Hepatocyte (in vitro differentiated cells): ENCODE measurements around the gene TMEM245. TPM values are rescaled to one million over a fixed set of nuclear protein-coding genes. Genes with fewer than 3 reads are reported as not detected.

Experiments
- DNase-seq: peaks from one replicate; pipeline ENCODE4 v3.0.0-alpha.2; 2016; ENCODE audit warnings: low spot score
- H2AFZ ChIP-seq: fragments of 200-600 bp; sonication (generic); 2 replicates; pipeline ENCODE4 v1.6.0; 2016; ENCODE audit warnings: antibody characterized with exemption, mild to moderate bottlenecking
- H3K27ac ChIP-seq: fragments of 200-600 bp; sonication (generic); 2 replicates; pipeline ENCODE4 v1.5.1; 2016; ENCODE audit warnings: mild to moderate bottlenecking
- H3K27me3 ChIP-seq: fragments of 200-600 bp; sonication (generic); 2 replicates; pipeline ENCODE4 v1.6.1; 2016
- H3K36me3 ChIP-seq: fragments of 200-600 bp; sonication (generic); replicated peaks from 2 replicates; pipeline ENCODE4 v1.5.1; 2016; ENCODE audit warnings: low read depth; ENCODE audit not compliant: insufficient read depth
- H3K4me1 ChIP-seq: fragments of 200-600 bp; sonication (generic); 2 replicates; pipeline ENCODE4 v1.5.1; 2016; ENCODE audit warnings: mild to moderate bottlenecking, moderate library complexity; ENCODE audit not compliant: insufficient read depth
- H3K4me2 ChIP-seq: fragments of 200-600 bp; sonication (generic); 2 replicates; pipeline ENCODE4 v1.6.0; 2016
- H3K4me3 ChIP-seq: fragments of 200-600 bp; sonication (generic); 2 replicates; pipeline ENCODE4 v1.5.1; 2016; ENCODE audit warnings: mild to moderate bottlenecking
- H3K79me2 ChIP-seq: fragments of 200-600 bp; sonication (generic); 2 replicates; pipeline ENCODE4 v1.6.0; 2017; ENCODE audit warnings: mild to moderate bottlenecking
- H3K9me2 ChIP-seq: fragments of 200-600 bp; sonication (generic); replicated peaks from 2 replicates; pipeline ENCODE4 v1.6.0; 2017; ENCODE audit warnings: mild to moderate bottlenecking; ENCODE audit not compliant: insufficient read depth
- H3K9me3 ChIP-seq: fragments of 200-600 bp; sonication (generic); 2 replicates; pipeline ENCODE4 v1.5.1; 2016; ENCODE audit warnings: low read depth, mild to moderate bottlenecking
- H4K20me1 ChIP-seq: fragments of 200-600 bp; sonication (generic); 2 replicates; pipeline ENCODE4 v1.6.0; 2016; ENCODE audit warnings: mild to moderate bottlenecking; ENCODE audit not compliant: insufficient read depth, poor library complexity, severe bottlenecking
- EZH2 ChIP-seq: fragments of 200-600 bp; sonication (generic); IDR thresholded peaks from 2 replicates; pipeline ENCODE4 v1.6.1; 2016; ENCODE audit warnings: antibody characterized with exemption, mild to moderate bottlenecking, borderline replicate concordance
- EZH2phosphoT487 ChIP-seq: fragments of 200-600 bp; sonication (generic); IDR thresholded peaks from one replicate; pipeline ENCODE4 v1.6.1; 2018; ENCODE audit warnings: antibody characterized with exemption, mild to moderate bottlenecking, low read depth, moderate library complexity; ENCODE audit not compliant: unreplicated experiment, severe bottlenecking
- WGBS: methylation state at CpG from one replicate; pipeline ENCODE4 v1.1.6; 2016; ENCODE audit warnings: low lambda C conversion rate; ENCODE audit errors: missing lambda C conversion rate; 5-methylcytosine and 5-hydroxymethylcytosine counted together
- polyA plus RNA-seq: library from polyadenylated mRNA; unstranded; fragments of >200 nt; fragmentation: Nextera tagmentation; extraction: Ambion mirVana; gene quantifications from 2 replicates; pipeline ENCODE4 v1.2.1, GENCODE V29; 2016
- total RNA-seq: library from RNA; depleted of rRNA; stranded (reverse); fragments of >200 nt; gene quantifications from 2 replicates; pipeline ENCODE4 v1.2.3, GENCODE V29; 2014
- TF ChIP-seq, protein P1 (sequence below): fragments of 200-600 bp; sonication (generic); IDR thresholded peaks from 2 replicates; pipeline ENCODE4 v1.5.1; 2016; ENCODE audit warnings: antibody characterized with exemption, mild to moderate bottlenecking; ENCODE audit not compliant: poor library complexity

Gene TMEM245
- total and polyA plus RNA-seq, 2 experiments from 2014 or later: 63.5 to 122 TPM

DNA sequence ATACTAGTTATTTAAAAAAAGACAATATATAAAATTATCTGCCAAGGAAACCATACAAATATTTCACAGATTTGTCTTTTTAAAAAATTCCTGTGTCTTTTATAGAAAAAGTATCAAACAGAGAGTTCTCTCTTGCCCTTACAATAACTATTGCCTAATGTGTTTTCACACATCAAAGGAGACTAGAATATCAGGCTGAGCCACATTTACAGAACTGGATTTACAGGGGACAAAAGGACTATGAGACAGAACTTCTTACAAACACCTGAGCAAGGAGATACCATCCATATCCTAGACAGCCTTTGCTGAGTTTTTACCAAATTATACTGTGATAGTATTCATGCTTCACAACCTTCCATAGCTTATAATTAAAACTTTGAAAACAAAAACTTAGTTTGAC lies 34.2 kb downstream of the TMEM245 start:
- DNase-seq: no peak
- H3K4me3 ChIP-seq: no peak overlapping the region
- no peak for TF ChIP-seq EZH2
- no peak overlapping the region for H2AFZ ChIP-seq
- no peaks in the 10 kb centered on the region for H3K9me3 ChIP-seq
- no peak overlapping the region for H3K27ac ChIP-seq
- no peaks in the 10 kb centered on the region for H3K9me2 ChIP-seq
- H3K4me2 ChIP-seq: no peak overlapping the region
- no peaks in the 10 kb centered on the region for H3K36me3 ChIP-seq
- no peaks in the 10 kb centered on the region for H3K27me3 ChIP-seq
- peaks cover 47% of the 10 kb centered on the region for H3K79me2 ChIP-seq
- H4K20me1 ChIP-seq: peaks cover 4% of the 10 kb centered on the region
- H3K4me1 ChIP-seq: peaks cover 3% of the 10 kb centered on the region

DNA sequence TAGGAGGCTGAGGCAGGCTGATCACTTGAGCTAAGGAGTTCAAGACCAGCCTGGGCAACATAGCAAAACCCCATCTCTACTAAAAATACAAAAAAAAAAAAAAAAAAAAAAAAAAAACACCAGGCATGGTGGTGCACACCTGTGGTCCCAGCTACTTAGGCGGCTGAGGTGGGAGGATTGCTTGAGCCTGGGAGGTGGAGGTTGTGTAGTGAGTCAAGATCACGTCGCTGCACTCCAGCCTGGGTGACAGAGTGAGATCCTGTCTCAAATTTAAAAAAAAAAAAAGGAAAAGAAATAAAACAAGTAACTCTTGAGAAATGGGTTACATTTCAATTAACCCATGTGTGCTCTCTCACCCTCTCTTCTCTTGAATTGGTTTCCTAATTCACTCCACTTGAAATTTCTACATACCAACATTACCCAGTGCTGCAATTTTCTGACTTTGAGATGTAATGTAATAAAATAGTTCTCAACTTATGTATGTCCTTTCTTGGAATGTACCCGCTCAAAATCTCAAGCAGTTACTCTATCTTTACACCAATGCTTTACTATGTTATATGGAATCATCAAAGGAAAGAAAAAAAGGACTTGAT lies 35.8 kb downstream of the TMEM245 start:
- H3K27me3 ChIP-seq: no peaks in the 10 kb centered on the region
- no peak for TF ChIP-seq EZH2phosphoT487
- TF ChIP-seq EZH2: no peak
- no peaks in the 10 kb centered on the region for H3K9me3 ChIP-seq
- H3K4me2 ChIP-seq: no peak overlapping the region
- no peak overlapping the region for H3K4me3 ChIP-seq
- H2AFZ ChIP-seq: no peak overlapping the region
- H3K36me3 ChIP-seq: no peaks in the 10 kb centered on the region
- 89% methylated on average over 4 of the region's 4 CpGs for WGBS
- H3K4me1 ChIP-seq: peaks cover 3% of the 10 kb centered on the region
- H3K79me2 ChIP-seq: peaks cover 39% of the 10 kb centered on the region
- no peak for DNase-seq
- H4K20me1 ChIP-seq: peaks cover 4% of the 10 kb centered on the region
- H3K9me2 ChIP-seq: no peaks in the 10 kb centered on the region
- H3K27ac ChIP-seq: no peak overlapping the region

DNA sequence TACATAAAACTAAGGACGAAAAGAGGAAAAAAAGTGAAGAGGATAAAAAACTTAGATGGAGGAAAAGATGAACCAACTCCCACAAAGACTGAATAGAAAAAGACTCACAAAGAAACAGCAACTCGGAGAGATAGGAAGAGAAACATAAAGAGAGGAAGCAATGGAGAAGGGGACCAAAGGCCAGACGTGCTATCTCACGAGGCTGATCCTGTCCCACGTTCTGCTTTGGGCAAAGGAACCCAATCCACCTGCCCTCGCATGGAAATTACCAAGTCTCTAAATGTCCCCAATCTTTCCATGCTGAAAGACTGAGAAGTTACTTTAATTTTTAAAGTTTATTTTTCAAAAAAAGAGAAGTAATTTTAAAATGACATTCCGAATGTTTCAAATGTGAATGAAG lies 36.6 kb downstream of the TMEM245 start:
- Histone ChIP-seq H3K9me3 (no peaks in the 10 kb centered on the region), H2AFZ (no peak overlapping the region), H3K9me2 (no peaks in the 10 kb centered on the region), H3K36me3 (no peaks in the 10 kb centered on the region), H3K4me3 (no peak overlapping the region), H3K27me3 (no peaks in the 10 kb centered on the region), H4K20me1 (peaks cover 4% of the 10 kb centered on the region), H3K4me2 (no peak overlapping the region), H3K4me1 (peaks cover 3% of the 10 kb centered on the region), H3K79me2 (peaks cover 38% of the 10 kb centered on the region), H3K27ac (no peak overlapping the region)
- TF ChIP-seq EZH2phosphoT487 (no peak), EZH2 (no peak)
- TF ChIP-seq, protein P1, sequence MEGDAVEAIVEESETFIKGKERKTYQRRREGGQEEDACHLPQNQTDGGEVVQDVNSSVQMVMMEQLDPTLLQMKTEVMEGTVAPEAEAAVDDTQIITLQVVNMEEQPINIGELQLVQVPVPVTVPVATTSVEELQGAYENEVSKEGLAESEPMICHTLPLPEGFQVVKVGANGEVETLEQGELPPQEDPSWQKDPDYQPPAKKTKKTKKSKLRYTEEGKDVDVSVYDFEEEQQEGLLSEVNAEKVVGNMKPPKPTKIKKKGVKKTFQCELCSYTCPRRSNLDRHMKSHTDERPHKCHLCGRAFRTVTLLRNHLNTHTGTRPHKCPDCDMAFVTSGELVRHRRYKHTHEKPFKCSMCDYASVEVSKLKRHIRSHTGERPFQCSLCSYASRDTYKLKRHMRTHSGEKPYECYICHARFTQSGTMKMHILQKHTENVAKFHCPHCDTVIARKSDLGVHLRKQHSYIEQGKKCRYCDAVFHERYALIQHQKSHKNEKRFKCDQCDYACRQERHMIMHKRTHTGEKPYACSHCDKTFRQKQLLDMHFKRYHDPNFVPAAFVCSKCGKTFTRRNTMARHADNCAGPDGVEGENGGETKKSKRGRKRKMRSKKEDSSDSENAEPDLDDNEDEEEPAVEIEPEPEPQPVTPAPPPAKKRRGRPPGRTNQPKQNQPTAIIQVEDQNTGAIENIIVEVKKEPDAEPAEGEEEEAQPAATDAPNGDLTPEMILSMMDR: no peak
- no peak for DNase-seq
- 77% methylated on average over 7 of the region's 7 CpGs for WGBS

DNA sequence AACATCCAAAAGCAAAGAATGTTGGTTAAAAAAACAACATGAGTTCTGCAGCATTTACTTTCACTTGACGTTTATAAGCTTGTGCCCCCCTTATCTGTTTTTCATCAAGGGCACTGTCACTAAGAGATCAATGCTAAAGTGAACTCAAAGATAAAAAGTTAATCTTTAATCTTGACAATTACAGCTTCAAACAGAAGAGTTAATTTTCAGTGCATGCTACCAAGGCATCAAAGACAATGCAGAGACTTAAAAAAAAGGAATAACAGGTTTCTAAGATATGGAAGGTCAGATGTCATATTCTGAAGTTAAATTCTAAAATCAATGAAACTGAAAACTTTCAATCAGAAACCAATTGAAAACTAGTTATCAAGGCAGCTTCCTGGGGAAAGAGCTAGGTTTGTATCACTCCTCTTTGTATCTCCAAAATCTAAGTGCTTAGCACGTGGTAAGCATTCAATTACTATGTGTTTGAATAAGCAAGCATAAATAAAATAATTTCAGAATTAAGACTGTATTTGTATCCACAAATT lies 37.6 kb downstream of the TMEM245 start:
- Histone ChIP-seq H3K27ac (no peak overlapping the region), H3K4me2 (peak overlapping the region; percentile 41), H3K4me3 (no peak overlapping the region), H2AFZ (no peak overlapping the region), H3K9me2 (no peaks in the 10 kb centered on the region), H3K79me2 (peaks cover 31% of the 10 kb centered on the region), H3K27me3 (no peaks in the 10 kb centered on the region), H3K36me3 (no peaks in the 10 kb centered on the region), H3K9me3 (no peaks in the 10 kb centered on the region), H4K20me1 (peaks cover 4% of the 10 kb centered on the region), H3K4me1 (peaks cover 3% of the 10 kb centered on the region)
- no peak for DNase-seq
- TF ChIP-seq, protein P1: no peak
- TF ChIP-seq EZH2 (no peak), EZH2phosphoT487 (no peak)
- 34% methylated on average over 2 of the region's 2 CpGs for WGBS
